ENCODE results near the gene KCNN3.

The KCNN3 gene

DNA sequence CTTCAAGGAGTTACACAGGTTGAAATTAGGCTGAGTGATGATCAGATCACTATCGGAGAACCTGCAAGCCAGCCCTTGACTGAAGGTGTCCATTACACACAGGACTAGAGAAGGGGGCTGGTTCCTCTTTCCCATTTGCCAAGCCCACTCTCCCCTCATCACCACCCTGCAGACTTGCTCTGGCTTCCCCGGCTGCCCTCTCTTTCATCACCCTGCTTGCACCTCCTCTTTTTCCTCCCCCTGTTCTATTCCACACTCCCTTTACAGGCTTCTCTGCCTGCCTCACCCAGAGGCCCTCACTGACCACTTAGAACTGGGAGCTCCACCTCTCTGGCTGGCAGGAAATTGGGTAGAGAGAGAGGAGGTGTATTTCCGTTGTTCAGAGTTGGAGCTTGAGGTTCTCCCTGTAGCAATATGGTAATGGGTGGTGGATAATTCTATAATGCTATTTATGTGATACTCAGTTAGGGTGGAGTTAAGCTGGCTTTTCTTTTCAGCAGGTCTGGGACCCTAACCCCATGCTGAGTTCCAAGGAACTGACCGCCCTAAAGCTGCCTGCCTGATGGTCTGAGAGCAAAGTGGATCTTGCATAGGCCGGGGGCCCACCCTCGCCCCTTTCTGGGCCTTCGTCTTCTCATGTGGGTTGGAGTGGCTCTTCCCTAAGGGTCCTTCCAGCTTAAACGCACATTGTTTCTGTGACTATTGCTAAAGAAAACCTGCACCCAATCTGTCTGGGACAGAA is 150.3 kb downstream of the KCNN3 start:
- no peak for DNase-seq

DNA sequence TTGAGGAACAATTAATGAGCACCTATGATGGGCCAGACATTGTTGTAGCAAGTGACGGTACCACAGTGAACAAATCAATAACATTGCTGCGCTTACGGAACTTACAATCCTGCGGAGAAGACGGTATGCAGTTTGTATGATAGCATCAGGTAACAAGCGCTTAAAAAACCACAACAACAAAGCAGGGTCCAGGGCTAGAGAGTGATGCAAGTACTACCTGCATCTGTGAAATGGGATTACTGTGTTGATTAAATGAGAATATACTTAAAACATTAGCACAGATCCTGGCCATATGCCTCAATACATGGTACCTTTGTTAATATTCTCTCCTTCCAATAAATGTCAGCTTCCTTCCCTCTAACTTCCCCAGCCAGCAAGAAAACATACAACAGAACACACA is 151.5 kb downstream of the KCNN3 start:
- DNase-seq = no peak

DNA sequence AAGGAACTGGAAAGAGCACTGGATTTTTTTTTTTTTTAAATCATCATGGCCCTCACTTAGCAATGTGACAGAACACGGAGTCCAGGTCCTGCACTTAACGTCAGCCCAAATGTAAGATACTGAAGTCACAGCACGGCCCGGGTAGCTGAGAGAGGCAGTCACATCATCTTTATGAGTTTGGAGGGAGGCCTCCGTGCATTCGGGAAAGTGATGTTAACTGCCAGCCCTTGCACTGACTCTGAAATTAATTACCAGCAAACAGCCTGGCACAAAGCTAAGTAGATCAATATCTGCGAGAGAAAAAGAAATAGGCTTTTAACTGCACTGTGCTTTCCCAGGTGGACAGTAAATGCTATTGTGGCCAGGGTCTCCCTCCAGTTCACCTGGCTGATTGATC is 152.6 kb downstream of the KCNN3 start:
- DNase-seq = no peak

DNA sequence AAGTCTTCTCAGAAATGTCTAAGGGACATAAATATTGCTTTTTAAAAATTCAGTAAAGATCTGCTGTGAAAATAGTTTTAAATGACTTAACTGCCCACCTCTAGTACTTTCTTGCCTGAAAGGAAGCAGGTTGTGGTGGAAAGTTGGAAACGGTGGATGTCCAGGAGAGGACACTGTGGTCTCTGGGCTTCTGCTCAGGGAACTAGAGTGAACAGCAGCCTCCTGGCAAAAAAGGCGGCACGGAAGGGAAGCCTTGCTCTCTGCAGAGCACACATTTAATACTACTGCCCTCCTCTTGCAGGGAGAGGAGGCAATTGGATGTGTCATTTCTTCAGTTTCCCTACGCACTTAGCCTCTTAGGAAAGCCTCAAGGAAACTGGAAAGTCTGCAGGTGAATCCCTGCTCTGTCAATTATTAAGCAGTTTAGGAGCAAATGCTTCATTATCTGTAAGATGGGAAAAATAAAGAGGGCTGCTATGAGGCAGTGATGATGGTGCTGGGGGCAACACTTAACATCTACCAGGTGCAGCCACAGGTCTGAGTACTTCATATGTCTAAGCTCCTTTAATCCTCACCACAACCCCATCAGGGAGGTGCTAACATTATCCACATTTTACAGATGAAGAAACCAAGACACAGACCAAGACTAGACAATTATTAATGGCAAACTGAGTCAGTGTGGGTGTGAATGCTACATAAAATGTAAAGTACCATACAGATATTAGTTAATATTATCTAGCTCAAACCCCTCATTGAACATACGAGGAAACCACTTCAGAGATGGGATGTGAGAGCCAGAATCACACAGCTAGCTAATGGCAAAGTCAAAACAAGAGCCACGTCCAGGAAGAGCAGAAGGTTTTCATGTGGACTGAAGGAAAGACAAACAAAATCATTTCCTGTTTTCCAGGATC is 153.2 kb downstream of the KCNN3 start:
- DNase-seq = no peak

DNA sequence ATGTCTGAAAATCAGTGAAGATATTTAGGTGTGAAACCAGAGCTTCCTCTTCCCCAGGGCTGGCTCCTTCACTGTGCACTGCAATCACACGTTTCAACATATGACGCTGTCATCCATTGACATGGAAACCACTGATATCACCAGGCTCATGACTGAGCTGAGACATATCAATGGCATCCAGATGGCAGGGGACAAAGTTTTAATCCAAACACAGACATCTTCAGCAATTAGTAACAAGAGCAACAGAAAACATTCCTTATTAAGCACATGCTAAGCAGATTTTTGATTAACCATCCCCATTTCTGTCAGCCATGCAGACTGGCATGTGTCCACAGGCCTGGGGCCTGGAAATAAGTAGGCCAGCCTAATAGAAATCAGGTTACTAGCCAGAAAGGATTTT is 154.1 kb downstream of the KCNN3 start:
- no peak for DNase-seq

DNA sequence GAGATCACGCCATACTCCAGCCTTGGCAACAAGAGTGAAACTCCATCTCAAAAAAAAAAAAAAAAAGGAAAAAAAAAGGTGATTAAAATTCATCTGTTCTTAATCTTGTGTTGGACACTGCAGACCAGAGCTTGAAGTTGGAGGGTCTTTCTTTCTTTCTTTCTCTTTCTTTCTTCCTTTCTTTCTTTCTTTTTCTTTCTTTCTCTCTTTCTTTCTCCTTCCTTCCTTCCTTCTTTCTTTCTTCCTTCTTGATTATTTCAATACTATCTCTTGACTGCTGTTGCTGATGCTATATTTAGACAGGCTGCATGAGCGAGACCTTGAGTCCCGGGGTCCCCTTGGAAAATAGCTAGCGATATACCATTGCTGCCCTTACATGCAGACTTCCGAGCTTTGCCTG is 154.7 kb downstream of the KCNN3 start:
- no peak for DNase-seq

DNA sequence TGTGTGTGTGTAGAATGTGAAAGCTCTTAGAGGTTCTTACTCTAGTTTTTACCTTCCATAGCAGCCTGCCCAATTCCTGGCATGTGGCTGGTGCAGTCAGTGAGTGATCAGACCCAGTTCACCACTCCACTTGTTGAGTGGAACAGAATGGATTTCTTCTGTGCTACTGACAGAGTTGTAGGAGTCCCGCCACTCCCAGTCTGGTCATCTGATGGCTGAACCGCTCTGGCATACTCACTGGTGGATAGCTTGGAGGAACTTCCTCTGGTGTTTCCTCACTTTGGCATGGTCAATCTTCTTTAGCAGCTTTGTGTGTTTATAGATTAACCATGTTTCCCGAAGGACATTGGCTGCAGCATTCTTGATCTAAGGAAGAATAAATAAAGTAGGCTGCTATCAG is 155.4 kb downstream of the KCNN3 start:
- no peak for DNase-seq

DNA sequence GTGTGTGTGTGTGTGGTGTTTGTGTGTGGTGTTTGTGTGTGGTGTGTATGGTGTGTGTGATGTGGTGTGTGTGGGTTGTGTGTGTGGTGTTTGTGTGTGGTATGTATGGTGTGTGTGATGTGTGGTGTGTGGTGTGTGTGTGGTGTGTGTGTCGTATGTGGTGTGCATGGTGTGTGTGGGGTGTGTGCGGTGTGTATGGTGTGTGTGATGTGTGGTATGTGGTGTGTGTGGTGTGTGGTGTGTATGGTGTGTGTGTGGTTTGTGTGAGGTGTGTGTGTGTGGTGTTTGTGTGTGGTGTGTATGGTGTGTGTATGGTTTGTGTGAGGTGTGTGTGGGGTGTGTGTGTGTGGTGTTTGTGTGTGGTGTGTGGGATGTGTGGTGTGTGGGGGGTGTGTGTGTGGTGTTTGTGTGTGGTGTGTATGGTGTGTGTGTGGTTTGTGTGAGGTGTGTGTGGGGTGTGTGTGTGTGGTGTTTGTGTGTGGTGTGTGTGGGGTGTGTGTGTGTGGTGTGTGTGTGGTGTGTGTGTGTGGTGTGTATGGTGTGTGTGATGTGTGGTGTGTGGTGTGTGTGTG is 155.9 kb downstream of the KCNN3 start:
- no peak for DNase-seq

DNA sequence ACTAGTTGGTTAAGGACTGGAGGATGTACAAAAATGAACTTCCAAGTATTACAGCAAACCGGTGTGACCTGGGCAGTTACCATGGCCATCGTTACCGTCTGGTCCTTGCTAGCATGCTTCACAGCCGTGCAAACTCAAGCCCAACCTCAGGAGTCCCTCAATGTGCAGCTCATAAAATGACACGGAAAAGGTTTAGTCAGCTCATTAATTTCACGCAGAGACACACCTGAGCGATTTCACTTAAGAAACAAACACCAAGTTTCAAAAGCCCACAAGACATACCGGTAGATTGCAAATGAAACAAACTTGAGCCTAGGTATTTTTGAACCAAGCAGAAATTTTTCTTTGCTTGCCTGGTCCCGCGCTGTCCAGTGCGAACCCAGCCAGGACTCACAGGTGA is 157.1 kb downstream of the KCNN3 start:
- no peak for DNase-seq

DNA sequence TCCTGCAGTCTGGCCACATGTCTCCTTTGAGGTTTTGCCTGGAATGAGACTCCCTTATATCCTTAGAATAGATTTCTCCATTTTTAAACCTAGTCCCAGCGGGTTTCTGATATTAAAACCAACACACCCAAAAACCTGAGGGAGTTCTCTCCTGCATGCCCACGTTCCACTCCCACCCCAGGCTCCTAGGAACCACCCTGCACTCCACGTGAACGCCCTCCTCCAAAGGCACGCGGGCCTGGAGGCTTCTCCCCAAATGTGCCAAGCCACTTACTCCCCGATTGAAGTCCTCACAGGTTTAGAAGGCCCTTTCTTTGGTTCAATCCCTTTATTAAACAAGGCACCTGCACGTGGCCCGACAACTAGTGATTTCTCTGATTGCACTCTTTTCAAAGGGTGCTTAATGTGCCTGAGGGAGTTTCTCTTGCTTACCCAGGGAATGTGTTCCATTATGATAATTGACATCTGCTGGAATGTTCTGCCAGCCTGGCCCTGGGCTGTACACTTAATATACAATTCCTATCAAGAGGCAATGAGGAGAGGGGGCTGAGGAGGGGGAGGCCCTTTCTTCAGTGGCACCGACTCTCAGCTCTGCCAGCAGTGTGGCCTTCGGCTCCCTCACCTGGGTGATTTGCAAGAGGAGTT is 157.8 kb downstream of the KCNN3 start:
- no peak for DNase-seq

DNA sequence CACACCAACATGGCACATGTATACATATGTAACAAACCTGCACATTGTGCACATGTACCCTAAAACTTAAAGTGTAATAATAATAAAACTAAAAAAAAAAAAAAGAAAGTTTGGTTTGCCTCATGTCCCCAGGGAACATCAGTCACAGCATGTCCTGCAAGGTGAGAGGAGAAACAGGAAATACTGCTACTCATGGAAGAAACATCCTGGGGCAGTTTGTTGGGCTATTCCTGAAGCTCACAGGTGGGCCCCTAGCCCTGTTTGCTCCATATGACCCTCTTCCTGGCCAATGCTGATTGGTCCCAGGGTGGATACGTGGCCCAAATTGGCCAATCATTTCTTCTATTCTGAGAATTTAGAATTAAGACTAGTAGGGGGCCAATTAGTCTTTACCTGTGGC is 158.7 kb downstream of the KCNN3 start:
- no peak for DNase-seq

DNA sequence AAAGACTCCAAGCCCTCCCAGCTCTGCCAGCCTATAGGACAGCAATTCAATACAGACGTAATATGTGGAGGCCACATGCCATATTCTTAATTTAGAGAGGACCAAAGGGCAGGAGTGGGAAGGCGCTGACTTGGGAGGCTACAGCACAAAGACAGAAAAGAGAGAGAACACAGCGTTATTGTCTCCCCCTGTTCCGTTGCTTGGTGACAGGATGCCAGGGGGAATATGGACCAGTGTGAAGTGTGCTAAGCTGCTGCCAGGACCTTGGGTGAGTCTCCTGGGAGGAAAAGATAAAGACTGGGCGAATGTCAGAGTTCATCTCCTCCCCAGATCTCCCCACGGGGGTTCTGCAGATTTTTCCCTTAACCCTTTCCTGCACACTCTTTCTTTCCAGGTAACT is 160.0 kb downstream of the KCNN3 start:
- no peak for DNase-seq

DNA sequence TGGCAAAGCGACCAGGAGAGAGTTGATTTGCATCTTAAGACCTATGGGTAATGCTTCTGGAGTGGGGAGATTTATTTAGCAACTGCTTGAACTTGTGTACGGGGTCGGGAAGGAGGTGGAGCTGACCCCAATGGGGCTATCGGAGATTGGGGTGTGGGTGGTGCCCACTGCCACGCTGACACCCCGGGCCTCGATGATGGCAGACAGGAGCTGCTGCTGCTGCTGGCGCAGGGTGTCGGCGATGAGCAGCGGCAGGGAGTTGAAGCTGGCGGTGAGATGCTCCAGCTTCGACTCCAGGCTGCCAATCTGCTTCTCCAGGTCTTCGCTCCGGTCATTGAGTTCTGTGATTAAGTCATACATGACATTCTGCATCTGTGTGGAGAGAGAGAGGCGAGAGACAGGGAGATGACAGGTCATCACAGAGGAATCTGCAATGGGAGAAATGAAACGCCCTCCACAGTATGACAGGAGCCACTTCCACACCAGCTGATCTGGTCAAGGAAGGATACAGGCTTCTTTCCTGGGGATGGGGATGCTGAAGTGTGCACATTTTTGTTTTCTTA is 162.1 kb downstream of the KCNN3 start:
- no peak for DNase-seq

DNA sequence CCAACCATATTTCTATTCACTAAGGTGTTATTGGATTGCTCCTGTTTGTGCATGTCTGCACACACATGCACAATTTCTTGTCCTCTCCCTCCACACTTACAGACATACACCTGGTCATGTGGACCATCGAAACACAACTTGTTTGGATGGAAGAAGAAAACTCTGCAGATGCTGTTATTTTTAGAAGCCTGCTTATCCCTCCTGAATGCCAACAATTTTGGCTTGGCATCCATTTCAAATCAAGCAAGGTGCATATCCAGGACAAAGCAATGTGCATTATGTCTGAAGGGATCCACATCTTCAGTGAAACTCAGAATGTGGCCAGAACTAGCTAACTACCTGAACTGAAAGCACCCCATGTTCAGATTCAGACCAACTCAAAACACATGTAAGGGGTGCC is 163.2 kb downstream of the KCNN3 start:
- DNase-seq = no peak

DNA sequence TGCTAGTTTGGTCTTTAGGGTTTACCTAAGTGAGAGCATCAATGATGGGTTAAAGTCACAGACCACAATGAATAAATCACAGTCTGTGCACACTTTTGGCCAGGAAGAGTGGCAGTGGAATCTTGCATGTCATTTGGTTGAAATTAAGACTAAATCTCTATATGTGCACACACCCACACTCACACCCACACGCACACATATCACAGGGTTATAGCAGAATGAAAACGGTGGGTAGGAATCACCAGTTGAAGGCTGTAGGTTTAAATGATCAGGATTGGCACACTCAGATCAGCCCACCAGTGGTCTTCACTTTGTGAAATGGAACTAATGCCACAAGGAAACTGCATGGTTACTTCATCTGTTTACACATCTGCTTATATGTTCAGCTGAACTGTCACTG is 164.5 kb downstream of the KCNN3 start:
- DNase-seq = no peak

DNA sequence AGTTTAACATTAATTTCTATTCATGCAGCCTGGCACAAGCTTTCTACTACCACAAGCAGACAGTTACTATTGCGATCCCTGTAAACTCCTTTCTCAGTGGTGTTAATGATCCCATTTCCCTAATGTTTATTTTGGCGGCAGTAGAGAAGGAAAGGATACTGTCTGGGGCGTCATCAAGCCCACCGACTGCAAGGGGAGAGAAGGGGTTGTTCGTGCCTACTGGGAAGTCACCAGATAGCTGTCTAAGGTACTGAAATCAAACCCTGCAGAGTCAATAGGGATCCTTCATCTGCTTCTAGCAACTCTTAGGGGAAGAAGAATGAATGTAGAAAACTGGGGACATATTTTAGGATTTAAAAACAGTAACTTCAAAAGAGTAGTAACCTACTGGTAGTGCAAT is 166.9 kb downstream of the KCNN3 start:
- DNase-seq = no peak

DNA sequence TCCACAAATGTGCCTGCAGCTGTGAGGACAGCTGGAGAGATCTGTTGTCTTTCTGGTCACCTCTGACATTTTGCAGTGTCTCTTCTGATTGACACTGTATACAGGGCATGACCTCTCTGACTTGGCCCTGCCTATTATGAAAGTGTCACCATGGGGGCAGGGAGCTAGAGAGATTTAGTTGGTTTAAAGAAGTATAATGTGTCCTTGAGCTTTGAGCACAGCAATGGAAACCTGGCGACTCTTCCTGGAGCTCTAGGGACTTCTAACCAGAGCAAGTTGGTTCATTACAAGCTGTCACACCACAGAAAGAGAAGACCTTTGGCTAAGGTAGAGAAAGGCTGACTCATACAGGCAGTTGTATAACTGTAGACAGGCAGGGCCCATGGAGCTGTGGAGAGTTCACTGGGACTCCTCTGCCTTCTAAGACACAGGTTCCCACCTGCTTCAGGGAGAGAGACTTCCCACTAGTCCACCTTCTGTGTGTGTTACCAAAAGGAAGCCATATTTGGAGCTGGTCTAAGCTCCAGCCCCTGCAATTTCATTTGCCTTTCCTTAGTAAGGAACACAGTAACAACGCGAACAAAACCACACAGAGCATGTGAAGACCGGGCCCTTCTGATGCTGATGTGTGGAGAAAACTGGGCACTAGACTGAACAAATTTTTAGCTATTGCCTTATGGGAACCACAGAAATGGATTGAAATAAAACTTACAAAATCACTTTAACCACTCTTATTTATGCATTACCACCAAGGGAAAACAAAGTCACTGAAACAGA is 171.6 kb downstream of the KCNN3 start:
- no peak for DNase-seq

DNA sequence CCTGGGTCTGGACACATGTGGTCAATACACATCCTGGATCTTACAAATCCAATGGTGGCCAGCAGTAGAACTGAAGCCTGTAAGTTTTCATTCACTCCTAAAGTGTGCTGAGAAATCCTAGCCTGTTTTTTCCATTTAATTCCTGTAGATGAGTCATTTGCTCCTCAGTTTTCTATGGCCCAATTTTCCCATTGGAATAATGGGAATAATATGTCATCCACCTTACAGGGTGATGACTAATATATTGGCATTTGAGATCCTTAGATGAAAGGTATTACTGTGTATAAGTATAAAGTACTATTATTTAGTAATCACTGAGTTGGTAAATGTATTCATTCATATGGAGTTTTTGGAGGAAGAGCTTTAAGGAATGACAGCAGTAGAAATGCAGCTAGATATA is 172.4 kb downstream of the KCNN3 start:
- DNase-seq = no peak

DNA sequence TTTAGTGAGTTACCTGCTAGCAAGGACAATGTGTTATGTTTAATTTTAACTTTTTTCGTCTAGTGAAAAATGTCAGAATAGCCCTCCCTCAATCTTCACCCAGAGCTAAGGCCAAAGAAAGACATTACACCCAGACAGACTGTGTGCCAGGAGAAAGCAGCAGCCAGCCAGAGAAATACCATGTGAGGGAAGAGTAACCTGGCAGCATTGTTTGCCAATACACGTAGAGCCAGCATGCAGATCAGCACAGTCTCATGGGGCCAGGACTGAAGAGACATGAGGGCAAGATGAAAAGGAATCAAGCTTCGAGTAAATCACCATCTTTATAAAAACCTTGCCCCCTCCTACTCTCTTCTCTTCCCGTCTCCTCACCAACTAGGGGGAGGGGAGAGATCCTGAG is 173.6 kb downstream of the KCNN3 start:
- DNase-seq = no peak

DNA sequence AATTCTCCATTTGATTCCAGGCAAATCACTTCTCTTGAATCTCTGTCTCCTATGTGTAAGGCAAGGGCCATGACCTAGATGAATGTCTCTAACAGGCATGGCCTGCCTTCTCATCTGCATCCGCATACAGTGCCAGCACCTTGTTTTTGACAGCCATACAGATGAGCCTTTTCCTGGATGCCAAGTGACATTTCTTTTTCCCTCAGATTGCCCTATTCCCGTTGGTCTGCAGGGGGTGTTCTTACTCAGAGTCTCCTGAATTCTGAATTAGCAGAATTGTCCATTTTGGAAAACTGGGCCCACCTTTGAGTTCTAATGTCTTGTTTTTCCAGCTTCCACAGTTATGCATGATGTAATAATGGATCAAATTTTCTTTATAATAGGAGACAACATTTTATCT is 174.1 kb downstream of the KCNN3 start:
- DNase-seq = no peak

DNA sequence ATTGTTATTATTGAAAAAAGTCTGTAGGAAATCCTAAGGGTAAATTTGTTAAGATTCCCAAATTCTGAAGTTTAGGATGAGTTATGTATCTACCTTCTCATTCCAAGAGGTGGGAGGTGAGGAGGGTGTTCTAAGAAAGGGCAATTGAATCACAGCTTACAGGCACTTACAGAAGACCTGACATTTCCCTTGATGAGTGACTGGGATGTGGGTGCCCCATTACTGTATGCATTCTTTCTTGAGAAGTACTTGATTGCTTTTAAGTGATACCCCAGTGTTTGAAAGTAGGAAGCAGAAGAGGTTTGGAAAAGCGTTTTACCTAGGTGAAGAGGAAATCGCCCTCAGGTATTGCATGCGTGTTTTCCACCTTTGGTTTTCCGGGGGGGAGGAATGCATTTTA is 175.1 kb downstream of the KCNN3 start:
- DNase-seq = no peak

DNA sequence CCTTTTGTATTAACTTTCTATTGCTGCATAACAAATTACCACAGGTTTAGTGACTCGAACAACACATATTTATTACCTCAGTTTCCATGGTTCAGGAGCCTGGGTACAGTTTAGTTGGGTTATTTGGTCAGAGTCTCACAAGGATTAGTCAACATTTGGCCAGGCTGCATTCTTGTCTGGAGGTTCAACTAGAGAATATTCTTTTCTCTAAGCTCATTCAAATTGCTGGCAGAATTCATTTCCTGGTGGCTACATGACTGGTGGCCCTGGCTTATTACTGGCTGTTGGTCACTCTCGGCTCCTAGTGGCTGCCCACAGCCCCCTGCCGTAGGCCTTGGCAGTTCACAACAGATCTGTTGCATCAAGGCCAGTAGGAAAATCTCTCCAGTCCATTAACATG is 181.0 kb downstream of the KCNN3 start:
- no peak for DNase-seq
